HG03469 (cell line): Measurements from ENCODE around the gene ZNF212.

Experiments
- ATAC-seq: cut with Tn5 transposase; IDR thresholded peaks from one replicate; pipeline ENCODE4 v1.9.1; 2021; ENCODE audit warnings: mild to moderate bottlenecking, moderate library complexity, moderate number of reproducible peaks; ENCODE audit not compliant: unreplicated experiment

Gene ZNF212

GRCh38 chr7:149284343-149284742 is 44.9 kb downstream of the ZNF212 start:
- ATAC-seq, result no peak

- ATAC-seq, result peak; percentile 94
Measured at GRCh38 chr7:149284850-149285585, 45.6 kb downstream of the ZNF212 start.

- ATAC-seq, result no peak
Measured at GRCh38 chr7:149285603-149286002, 46.2 kb downstream of the ZNF212 start.

- ATAC-seq, result no peak
Measured at GRCh38 chr7:149286811-149287400, 47.5 kb downstream of the ZNF212 start.

- ATAC-seq, result no peak
Measured at GRCh38 chr7:149287622-149288021, 48.2 kb downstream of the ZNF212 start.

GRCh38 chr7:149289262-149289661 is 49.8 kb downstream of the ZNF212 start:
- no peak for ATAC-seq

- ATAC-seq, result no peak
Measured at GRCh38 chr7:149289856-149290255, 50.4 kb downstream of the ZNF212 start.

GRCh38 chr7:149291036-149291780 is 51.8 kb downstream of the ZNF212 start:
- ATAC-seq, result peak; percentile 36

GRCh38 chr7:149291781-149292461 is 52.5 kb downstream of the ZNF212 start:
- ATAC-seq, result no peak

- no peak for ATAC-seq
Measured at GRCh38 chr7:149292462-149292823, 53.0 kb downstream of the ZNF212 start.

- ATAC-seq, result no peak
Measured at GRCh38 chr7:149293338-149293737, 53.9 kb downstream of the ZNF212 start.

- no peak for ATAC-seq
Measured at GRCh38 chr7:149293946-149294633, 54.6 kb downstream of the ZNF212 start.

- no peak for ATAC-seq
Measured at GRCh38 chr7:149294634-149295480, 55.4 kb downstream of the ZNF212 start.

GRCh38 chr7:149295481-149295850 is 56.0 kb downstream of the ZNF212 start:
- ATAC-seq, result no peak

- no peak for ATAC-seq
Measured at GRCh38 chr7:149296368-149296767, 56.9 kb downstream of the ZNF212 start.

- no peak for ATAC-seq
Measured at GRCh38 chr7:149297034-149297755, 57.7 kb downstream of the ZNF212 start.

- ATAC-seq, result no peak
Measured at GRCh38 chr7:149300620-149301285, 61.3 kb downstream of the ZNF212 start.

- ATAC-seq, result no peak
Measured at GRCh38 chr7:149302222-149302621, 62.8 kb downstream of the ZNF212 start.

GRCh38 chr7:149302865-149303264 is 63.4 kb downstream of the ZNF212 start:
- no peak for ATAC-seq
